Measurements from ENCODE around the gene HPSE.
"Not testable (repeated sequence)": the region's sequence is repeated elsewhere in the genome, so short reads cannot be mapped to it uniquely, and the experiment has no call there.

Gene HPSE

GRCh38 chr4:83284193-83285054, 50.2 kb downstream of the HPSE start, which contains the start of gene COQ2:
Gene COQ2, minus strand, starts transcription at chr4:83284798. Its CDS starts 34 bp downstream, at chr4:83284764.
- TF ChIP-seq CTCF (IDR thresholded peaks at IDR 0.05; ENCODE audit: insufficient read depth, low read depth, low read length, missing control alignments), result peak; percentile 22
- peak; percentile 94 for DNase-seq (ENCODE audit: low read depth)
- peak within 1 kb of the TSS; percentile 90 for H3K4me3 ChIP-seq (ENCODE audit: low read depth, low read length)

GRCh38 chr4:83283181-83283580, 51.5 kb downstream of the HPSE start:
- H3K4me3 ChIP-seq (ENCODE audit: low read depth, low read length), result no peak overlapping the region
- TF ChIP-seq CTCF (IDR thresholded peaks at IDR 0.05; ENCODE audit: insufficient read depth, low read depth, low read length, missing control alignments), result no peak
- DNase-seq (ENCODE audit: low read depth), result no peak

GRCh38 chr4:83282049-83282535, 52.6 kb downstream of the HPSE start:
- peak; percentile 60 for TF ChIP-seq CTCF (IDR thresholded peaks at IDR 0.05; ENCODE audit: insufficient read depth, low read depth, low read length, missing control alignments)
- peak; percentile 81 for DNase-seq (ENCODE audit: low read depth)
- no peak overlapping the region for H3K4me3 ChIP-seq (ENCODE audit: low read depth, low read length)

- DNase-seq (ENCODE audit: low read depth), result peak; percentile 45
- no peak overlapping the region for H3K4me3 ChIP-seq (ENCODE audit: low read depth, low read length)
- TF ChIP-seq CTCF (IDR thresholded peaks at IDR 0.05; ENCODE audit: insufficient read depth, low read depth, low read length, missing control alignments), result no peak
These were observed 53.3 kb downstream of the HPSE start for GRCh38 chr4:83281307-83281706.

GRCh38 chr4:83276299-83277040, 58.2 kb downstream of the HPSE start:
- peak; percentile 69 for DNase-seq (ENCODE audit: low read depth)
- TF ChIP-seq CTCF (IDR thresholded peaks at IDR 0.05; ENCODE audit: insufficient read depth, low read depth, low read length, missing control alignments), result no peak
- H3K4me3 ChIP-seq (ENCODE audit: low read depth, low read length), result no peak overlapping the region

- not testable (repeated sequence) for H3K4me3 ChIP-seq (ENCODE audit: low read depth, low read length); DNase-seq (ENCODE audit: low read depth)
These were observed 60.7 kb downstream of the HPSE start for GRCh38 chr4:83273926-83274325.

- TF ChIP-seq CTCF (IDR thresholded peaks at IDR 0.05; ENCODE audit: insufficient read depth, low read depth, low read length, missing control alignments), result no peak
- peak; percentile 88 for DNase-seq (ENCODE audit: low read depth)
- H3K4me3 ChIP-seq (ENCODE audit: low read depth, low read length), result no peak overlapping the region
These were observed 61.7 kb downstream of the HPSE start for GRCh38 chr4:83272900-83273299.

Data from GM12865 (cell line).